NB4 (cell line): ENCODE data around the gene MRPL27.
A peak's percentile ranks its signal among the peaks of the same experiment; 100 is the strongest.
"Not testable (repeated sequence)": the region's sequence is repeated elsewhere in the genome, so short reads cannot be mapped to it uniquely, and the experiment has no call there.

Source experiments
- DNase-seq: peaks from one replicate; pipeline ENCODE4 v3.0.0; 2010; ENCODE audit warnings: low read depth
- H3K4me3 ChIP-seq: one replicate; pipeline ENCODE4 v1.5.1; 2011; ENCODE audit warnings: mild to moderate bottlenecking, low read depth, low read length, moderate library complexity
- CTCF ChIP-seq: IDR thresholded peaks from one replicate; pipeline ENCODE4 v1.5.1; 2012; ENCODE audit warnings: low read depth, low read length
- MAX ChIP-seq: IDR thresholded peaks from 2 replicates; pipeline ENCODE4 v1.6.1; 2011; ENCODE audit warnings: low read depth, low read length
- MYC ChIP-seq: IDR thresholded peaks from 2 replicates; pipeline ENCODE4 v1.6.1; 2011; ENCODE audit warnings: low read depth, low read length
- POLR2A ChIP-seq: IDR thresholded peaks from 2 replicates; pipeline ENCODE4 v1.6.1; 2011; ENCODE audit warnings: mild to moderate bottlenecking; ENCODE audit not compliant: insufficient read length; ENCODE audit errors: extremely low read depth

The MRPL27 gene

GRCh38 chr17:50372758-50373556, at the start of gene MRPL27, which contains the start of gene EME1:
MRPL27 (minus strand) TSS chr17:50373184; CDS start chr17:50373170, 14 bp downstream.
EME1 (plus strand) TSS chr17:50373229; CDS start chr17:50375209, 1,980 bp downstream.
- H3K4me3 ChIP-seq, result peak within 1 kb of the TSS; percentile 99
- no peak for TF ChIP-seq CTCF
- peak; percentile 95 for TF ChIP-seq MYC
- peak; percentile 86 for TF ChIP-seq POLR2A
- peak; percentile 84 for TF ChIP-seq MAX
- peak; percentile 90 for DNase-seq

- no peak for DNase-seq
- no peak overlapping the region for H3K4me3 ChIP-seq
- TF ChIP-seq POLR2A, result no peak
- no peak for TF ChIP-seq MAX
- no peak for TF ChIP-seq CTCF
- TF ChIP-seq MYC, result no peak
Measured at GRCh38 chr17:50422738-50423137, 49.8 kb upstream of the MRPL27 start.

- no peak for TF ChIP-seq CTCF
- no peak for TF ChIP-seq POLR2A
- TF ChIP-seq MAX, result no peak
- TF ChIP-seq MYC, result no peak
- DNase-seq, result peak; percentile 30
- H3K4me3 ChIP-seq, result peak overlapping the region; percentile 55
Measured at GRCh38 chr17:50421308-50422051, 48.5 kb upstream of the MRPL27 start.

GRCh38 chr17:50420419-50421112, 47.6 kb upstream of the MRPL27 start:
- peak; percentile 24 for DNase-seq
- TF ChIP-seq MYC (no peak), POLR2A (no peak), CTCF (no peak), MAX (no peak)
- peak overlapping the region; percentile 55 for H3K4me3 ChIP-seq

GRCh38 chr17:50419577-50419976, 46.6 kb upstream of the MRPL27 start:
- not testable (repeated sequence) for H3K4me3 ChIP-seq, DNase-seq

GRCh38 chr17:50414808-50415207, 41.8 kb upstream of the MRPL27 start:
- no peak for TF ChIP-seq POLR2A
- no peak for TF ChIP-seq CTCF
- no peak for TF ChIP-seq MAX
- no peak for TF ChIP-seq MYC
- H3K4me3 ChIP-seq, result no peak overlapping the region
- DNase-seq, result no peak
